Right renal pelvis (tissue), 4 donors: Measurements from ENCODE around the gene SMIM11. TPM values are rescaled to one million over a fixed set of nuclear protein-coding genes. Genes with fewer than 3 reads are reported as not detected.
"Not testable (repeated sequence)": the region's sequence is repeated elsewhere in the genome, so short reads cannot be mapped to it uniquely, and the experiment has no call there.

ENCODE experiments used
- DNase-seq, 4 donors: peaks; one replicate each; pipeline ENCODE4 v3.0.0-alpha.2; 2013; ENCODE audit warnings: low read depth in 4 of 4, low spot score in 3 of 4, missing footprints in 1 of 4
- polyA plus RNA-seq, 4 donors: library from polyadenylated mRNA; unstranded; fragments of 120-200 nt; gene quantifications; one replicate each; pipeline ENCODE4 v1.2.1, GENCODE V29; 2013; ENCODE audit not compliant: insufficient read length in 4 of 4

SMIM11 gene
- polyA plus RNA-seq = 10 to 100 TPM in 1 of 4 donors, 1 to 10 TPM in 3; 4.8 to 12.5 (median 6.3) TPM

- DNase-seq = not testable (repeated sequence)
Measured at GRCh38 chr21:34374940-34375618, at the start of gene SMIM11. TSS of gene SMIM11 (plus strand) at chr21:34375507. CDS start at chr21:34379505, 3,998 bp downstream.

DNA sequence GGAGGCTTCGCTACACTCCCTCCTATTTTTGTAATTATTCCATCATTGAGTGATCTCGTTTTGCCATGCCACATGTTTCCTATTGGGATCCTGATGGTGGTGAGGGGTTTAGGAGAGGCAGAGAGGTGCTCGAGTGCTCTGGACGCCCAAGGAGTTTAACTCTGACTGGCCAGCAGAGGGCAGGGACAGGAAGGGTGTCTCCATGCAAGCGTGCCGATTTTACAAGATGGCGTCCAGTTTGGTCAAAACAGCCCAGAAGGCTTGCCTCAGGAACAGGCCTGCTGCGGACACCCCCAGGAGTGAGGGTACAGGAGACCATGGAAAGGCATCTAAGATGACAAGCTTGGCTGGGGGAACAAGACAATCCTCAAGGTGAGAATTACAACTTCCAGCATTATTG, 45.3 kb upstream of the SMIM11 start:
- DNase-seq = no peak

- no peak for DNase-seq
Measured at GRCh38 chr21:34331726-34332125, 43.6 kb upstream of the SMIM11 start.

DNA sequence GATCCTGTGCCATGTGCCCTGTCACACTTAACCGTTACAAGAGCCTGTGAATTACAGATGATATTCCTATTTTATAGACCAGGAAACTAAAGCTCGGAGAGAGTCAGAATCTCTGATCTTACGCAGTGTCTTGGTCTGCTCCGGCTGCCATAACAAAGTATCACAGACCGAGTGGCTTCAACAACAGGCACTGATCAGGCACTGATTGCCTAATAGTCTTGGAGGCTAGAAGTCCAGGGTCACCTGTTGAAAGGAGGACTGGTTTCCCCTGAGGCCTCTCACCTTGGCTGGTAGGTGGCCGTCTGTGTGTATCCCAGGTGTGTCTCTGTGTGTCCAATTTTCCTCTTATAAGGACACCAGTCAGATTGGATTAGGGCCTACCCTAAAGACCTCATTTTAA, 43.0 kb upstream of the SMIM11 start:
- DNase-seq = no peak

- DNase-seq = no peak
Measured at GRCh38 chr21:34333121-34333739, 42.1 kb upstream of the SMIM11 start.

GRCh38 chr21:34335316-34335715, 40.0 kb upstream of the SMIM11 start:
- DNase-seq = no peak

- no peak for DNase-seq
Measured at GRCh38 chr21:34336245-34336644, 39.1 kb upstream of the SMIM11 start.

DNA sequence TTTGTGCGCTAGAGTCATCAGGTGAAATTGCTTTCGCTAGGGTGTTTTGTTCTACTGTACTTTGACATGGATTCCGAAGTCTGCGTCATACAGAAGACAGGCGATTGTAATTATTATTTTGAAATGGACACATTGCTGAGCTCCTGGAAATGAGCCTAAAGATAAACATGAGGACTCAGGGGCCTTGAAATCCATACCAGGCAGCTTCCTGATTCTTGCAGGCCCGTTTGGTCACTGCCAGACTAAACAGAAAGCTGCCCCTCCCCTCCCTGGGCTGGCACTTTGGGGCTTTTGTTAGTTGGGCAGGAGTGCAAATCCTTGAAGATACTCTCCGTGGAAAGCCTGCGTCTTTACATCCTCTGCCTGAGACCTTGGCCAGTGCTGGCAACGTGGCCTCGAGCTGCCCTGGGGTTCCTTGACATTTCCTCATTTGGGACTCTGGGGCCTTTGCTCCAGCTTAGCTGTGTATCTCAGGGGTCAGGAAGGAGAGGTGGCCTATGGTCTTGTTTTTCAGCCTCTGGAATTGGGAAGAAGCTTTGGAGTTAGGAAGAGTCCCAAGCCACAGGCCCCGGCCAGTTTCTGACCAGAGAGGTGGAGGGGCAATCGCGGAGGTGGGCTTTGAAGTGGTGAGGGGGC, 38.4 kb upstream of the SMIM11 start:
- no peak for DNase-seq

GRCh38 chr21:34337741-34338140, 37.6 kb upstream of the SMIM11 start:
- DNase-seq = no peak

GRCh38 chr21:34338226-34338625, 37.1 kb upstream of the SMIM11 start:
- DNase-seq = no peak

DNA sequence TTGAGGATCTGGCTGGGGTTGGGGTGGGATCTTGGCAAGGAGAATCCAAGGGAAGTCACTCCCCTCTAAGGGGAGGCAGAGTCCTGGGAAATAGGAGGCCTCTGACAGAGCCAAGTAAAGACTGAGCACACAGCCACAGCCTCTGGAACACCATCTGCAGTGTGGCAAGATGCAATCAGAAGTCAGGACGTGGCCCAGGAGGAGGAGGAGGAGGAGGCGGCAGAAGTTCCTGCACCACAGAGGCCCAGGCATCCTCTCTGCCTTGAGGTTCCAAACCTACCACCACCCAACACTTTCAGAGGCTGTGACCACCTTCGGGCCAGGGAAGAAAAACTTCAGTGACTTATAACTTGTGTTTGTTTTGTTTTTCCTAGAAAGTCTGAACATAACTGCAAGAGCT, 35.2 kb upstream of the SMIM11 start:
- no peak for DNase-seq

GRCh38 chr21:34342476-34342875, 32.8 kb upstream of the SMIM11 start:
- DNase-seq = no peak

DNA sequence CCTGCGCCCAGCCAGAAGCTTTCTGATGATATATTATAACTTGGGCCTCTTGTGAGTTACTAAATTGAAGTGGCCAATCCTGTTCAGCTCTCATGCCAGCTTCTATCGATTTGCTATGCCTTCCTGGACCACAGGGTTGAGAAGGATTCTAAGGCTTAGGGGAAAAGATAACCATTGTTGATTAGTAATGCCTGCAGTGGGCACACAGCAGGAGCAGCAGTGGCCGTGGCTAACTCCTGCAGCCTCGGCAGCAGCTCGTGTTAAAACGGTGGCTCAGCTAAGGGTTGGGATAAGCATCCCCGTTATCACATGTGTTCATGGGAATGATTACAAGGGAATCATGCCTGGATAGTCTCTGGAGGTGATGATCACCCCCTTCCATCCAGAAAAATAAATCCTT, 32.0 kb upstream of the SMIM11 start:
- DNase-seq = no peak

- no peak for DNase-seq
Measured at GRCh38 chr21:34343838-34344381, 31.4 kb upstream of the SMIM11 start.

GRCh38 chr21:34344584-34344983, 30.7 kb upstream of the SMIM11 start:
- DNase-seq = no peak

DNA sequence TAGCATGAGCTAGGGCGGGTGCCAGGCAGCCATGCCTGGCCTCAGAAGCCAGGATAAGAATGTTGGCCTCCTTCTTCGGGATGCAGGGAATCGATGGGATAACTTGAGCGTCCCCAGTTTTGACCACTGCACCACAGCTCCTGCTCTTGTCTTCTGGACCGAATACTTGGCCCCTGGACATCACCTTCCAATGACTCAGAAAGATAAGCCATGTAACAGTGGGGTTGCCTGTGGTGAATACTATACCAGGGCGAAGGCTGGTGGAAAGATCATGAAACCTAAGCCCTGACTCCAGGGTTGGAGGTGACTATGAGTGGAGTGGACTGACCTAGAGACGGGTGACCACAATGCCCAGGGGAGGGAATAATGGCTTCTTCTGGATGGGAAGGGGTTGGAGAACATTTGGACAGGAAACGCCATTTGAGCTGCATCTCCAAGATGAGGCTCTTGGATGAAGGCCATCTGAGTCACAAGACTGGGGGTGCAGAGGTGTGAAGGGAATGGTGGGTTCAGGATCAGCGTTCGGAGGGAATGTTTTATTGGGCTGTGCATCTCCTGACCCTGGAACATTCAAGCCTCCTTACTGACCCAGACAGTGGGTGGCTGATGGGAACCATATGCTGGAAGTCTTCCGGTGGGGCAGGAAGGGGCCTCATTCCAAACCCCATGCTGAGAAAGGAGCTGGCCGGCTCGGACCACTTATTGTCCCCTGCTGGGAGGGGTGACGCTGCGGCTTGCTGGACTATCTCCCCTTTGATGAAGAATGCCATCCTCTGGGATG, 30.0 kb upstream of the SMIM11 start:
- DNase-seq = peak in 2 of 4 donors; percentile 9 to 18

DNA sequence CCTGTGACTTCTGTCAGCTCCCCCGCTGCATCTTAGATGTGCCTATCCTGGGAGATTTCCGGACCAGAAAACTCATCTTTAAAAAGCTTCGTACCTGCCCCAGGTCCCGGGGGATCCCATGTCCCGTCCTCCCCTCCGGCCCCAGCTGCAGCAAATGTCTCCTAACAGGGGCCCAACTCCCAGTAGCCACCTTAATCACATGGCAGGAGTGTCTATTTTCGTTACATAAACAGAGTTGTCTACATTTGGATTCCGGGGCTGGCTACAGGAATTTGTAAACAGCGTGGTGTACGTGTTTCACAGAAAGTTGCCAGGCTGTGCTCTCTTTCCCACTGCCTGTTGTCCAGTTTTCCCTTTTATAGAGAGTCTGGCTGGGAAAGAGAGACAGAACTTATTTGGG, 29.4 kb upstream of the SMIM11 start:
- no peak for DNase-seq

- DNase-seq = no peak
Measured at GRCh38 chr21:34348890-34349519, 26.3 kb upstream of the SMIM11 start.

- DNase-seq = peak in 2 of 4 donors; percentile 43 to 47
Measured at GRCh38 chr21:34351786-34352241, 23.5 kb upstream of the SMIM11 start.

- no peak for DNase-seq
Measured at GRCh38 chr21:34352556-34352955, 22.8 kb upstream of the SMIM11 start.
